Jurkat, Clone E6-1 (cell line): ENCODE measurements around the gene MMP23B.

ENCODE experiments used
- DNase-seq: peaks from one replicate; pipeline ENCODE4 v3.0.0-alpha.2; 2011; ENCODE audit warnings: low read depth, low spot score
- H3K4me3 ChIP-seq: 2 replicates; pipeline ENCODE4 v1.5.1; 2011; ENCODE audit warnings: mild to moderate bottlenecking, low read length, control low read depth, moderate library complexity

Gene MMP23B

GRCh38 chr1:1678581-1679380, 46.8 kb downstream of the MMP23B start:
- peak; percentile 50 for DNase-seq
- peak overlapping the region; percentile 58 for H3K4me3 ChIP-seq

- no peak for DNase-seq
- H3K4me3 ChIP-seq = no peak overlapping the region
Observed at GRCh38 chr1:1680031-1680911, 48.3 kb downstream of the MMP23B start.

- H3K4me3 ChIP-seq = no peak overlapping the region
- no peak for DNase-seq
Observed at GRCh38 chr1:1680912-1681273, 48.9 kb downstream of the MMP23B start.

GRCh38 chr1:1683104-1683905, 51.3 kb downstream of the MMP23B start:
- no peak overlapping the region for H3K4me3 ChIP-seq
- no peak for DNase-seq
